T47D (cell line): ENCODE results near the gene CADM2.
"Not testable (repeated sequence)": the region's sequence is repeated elsewhere in the genome, so short reads cannot be mapped to it uniquely, and the experiment has no call there.

Experiments
- DNase-seq, 2 experiments: peaks; one replicate each; pipeline versions ENCODE4 v3.0.0 to v3.0.0-alpha.2; 2011 to 2012; ENCODE audit warnings: low read depth in 1 of 2, low spot score in 1 of 2
- JUND ChIP-seq: IDR thresholded peaks from 2 replicates; pipeline ENCODE4 v1.6.1; 2012; ENCODE audit warnings: low read depth
- in situ Hi-C: cut with HindIII; loops from 2 replicates; pipeline ENCODE4 v1.10.0; 2016; ENCODE audit warnings: low sequenced_read_pairs, low pct_unique_long_range_greater_than_20kb

Gene CADM2

DNA sequence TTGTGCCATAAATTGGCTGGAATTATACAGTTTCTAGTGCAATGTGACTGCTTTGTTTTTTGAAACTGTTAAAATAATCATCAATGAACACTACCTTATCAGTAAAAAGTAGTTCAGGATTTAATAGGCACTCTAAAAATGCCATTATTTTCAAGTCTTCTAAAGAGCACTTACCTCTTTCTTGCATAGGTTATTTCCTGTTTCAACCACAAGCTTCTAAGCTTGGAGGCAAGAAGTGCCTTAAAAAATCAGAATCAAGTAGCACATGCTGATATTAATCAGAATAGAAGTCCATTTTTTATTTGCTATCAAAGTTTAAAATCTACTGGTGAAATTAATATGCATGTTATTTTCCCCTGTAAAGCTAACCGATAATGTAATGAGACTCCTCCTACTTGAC is 991.6 kb downstream of the CADM2 start:
- TF ChIP-seq JUND, result no peak
- no peak for DNase-seq
- in situ Hi-C loops, result no loop called here

DNA sequence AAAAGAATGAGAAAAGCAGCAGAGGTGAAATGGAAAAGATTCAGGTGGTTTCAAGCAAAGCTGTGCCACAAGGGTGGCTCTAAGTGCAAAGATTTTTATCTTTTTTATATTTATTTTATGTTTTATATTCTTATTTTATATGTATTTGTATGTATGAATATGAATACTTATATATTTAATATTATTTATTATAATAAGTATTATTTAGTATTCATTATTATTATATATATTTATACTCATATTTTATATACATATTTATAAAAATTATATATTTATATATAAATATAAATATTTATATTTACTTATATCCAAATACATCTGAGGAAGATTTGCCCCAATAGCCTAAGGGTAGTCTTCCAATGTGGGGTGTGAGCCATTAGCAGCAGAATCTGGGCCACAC is 1002.0 kb downstream of the CADM2 start:
- in situ Hi-C loops, result no loop called here
- TF ChIP-seq JUND, result no peak
- no peak for DNase-seq

DNA sequence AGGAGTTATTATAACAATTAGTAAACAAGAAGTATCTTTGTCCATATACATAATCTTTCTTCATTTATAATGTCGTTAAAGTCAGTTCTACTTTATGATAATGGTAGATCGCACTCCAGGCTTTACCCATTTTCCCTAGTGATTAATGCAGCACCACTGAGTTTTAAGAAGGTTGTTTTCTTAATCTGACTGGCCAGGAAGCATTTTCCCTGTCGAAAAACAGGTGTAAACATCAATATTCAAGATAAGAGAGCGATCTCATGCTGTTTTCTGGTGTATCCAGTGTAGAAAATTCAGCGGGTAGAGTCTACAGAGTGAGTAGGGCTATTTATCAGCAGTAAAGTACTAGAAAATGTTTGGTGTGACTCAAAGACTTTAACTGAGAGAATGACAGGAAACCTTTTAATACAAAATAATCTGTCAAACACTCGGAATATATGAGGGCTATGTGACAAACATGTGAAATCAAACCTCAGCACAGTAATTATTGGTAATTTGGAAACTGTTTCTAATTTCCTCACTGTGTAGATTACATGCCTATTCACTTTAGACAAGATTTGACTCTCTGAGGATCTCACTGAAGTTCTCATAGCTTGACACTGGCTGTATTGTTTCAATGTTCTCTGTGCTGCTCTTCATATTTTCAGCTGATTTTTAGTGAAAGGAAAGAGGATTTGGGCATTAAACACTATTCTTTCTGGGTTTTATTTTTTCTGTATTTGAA is 1019.0 kb downstream of the CADM2 start:
- no peak for DNase-seq
- in situ Hi-C loops, result no loop called here
- no peak for TF ChIP-seq JUND

DNA sequence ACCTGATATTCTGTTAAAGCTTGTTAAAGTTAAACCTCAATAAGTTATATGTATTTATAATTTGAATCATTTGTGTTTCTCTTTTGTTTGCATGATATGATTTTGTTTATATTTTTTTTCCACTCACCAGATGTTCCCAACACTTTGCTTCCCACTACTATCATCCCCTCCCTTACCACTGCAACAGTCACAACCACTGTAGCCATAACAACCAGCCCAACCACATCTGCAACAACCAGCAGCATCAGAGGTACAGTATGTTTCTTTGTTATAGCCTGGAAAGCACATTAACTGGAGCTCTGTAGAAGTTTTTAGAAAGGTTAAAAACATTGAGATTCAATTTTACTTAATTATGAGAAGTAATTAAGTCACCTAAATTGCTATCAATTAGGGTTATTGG is 1020.2 kb downstream of the CADM2 start:
- DNase-seq, result no peak
- in situ Hi-C loops, result no loop called here
- TF ChIP-seq JUND, result no peak

DNA sequence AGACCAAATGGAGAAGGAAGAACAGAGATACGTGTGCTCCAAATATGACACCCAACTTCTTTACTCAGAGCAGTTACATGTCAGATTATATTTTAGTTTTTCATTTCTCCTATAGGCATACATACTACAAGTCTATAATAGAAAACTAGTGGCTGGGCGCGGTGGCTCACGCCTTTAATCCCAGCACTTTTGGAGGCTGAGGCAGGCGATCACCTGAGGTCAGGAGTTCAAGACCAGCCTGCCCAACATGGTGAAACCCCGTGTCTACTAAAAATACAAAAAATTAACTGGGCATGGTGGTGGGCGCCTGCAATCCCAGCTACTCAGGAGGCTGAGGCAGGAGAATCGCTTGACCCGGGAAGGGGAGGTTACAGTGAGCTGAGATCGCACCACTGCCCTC is 1030.8 kb downstream of the CADM2 start:
- DNase-seq, in situ Hi-C loops: not testable (repeated sequence)

DNA sequence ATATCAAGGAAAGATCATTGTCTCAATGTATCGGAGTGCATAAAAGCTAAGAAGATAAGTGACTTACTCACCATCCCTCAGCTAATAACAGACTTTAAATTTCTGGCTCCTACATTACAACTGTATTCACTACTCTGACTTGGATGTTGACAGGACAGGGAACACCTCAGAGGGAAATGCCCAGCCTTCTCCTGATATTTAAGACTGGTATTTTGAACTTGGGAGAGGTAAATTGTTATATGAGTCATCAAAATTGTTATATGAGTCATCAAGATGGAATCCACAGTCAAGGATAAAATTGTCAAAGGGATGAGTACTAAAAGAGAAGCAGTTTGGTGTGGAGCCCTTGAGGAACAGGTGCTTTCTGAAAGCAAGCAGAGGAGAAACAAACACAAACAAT is 1070.8 kb downstream of the CADM2 start:
- no peak for TF ChIP-seq JUND

DNA sequence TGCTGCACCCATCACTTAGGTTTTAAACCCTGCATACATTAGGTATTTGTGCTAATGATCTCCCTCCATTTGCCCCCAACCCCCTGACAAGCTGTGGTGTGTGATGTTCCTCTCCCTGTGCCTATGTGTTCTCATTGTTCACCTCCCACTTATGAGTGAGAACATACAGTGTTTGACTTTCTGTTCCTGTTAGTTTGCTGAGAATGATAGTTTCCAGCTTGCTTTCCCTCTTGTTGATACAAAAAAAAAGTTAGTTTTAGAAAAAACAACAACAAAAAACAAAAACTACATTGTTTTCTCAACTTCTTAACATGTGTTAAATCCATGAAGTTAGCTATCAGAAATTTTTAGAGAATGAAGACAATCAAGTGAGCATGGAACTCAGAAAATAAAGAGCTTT is 1079.1 kb downstream of the CADM2 start:
- in situ Hi-C loops, result no loop called here
- DNase-seq, result no peak
- TF ChIP-seq JUND, result no peak

More for the DNA sequence above, 1070.8 kb downstream of the CADM2 start:
- in situ Hi-C loops, result no loop called here
- DNase-seq, result peak in 1 of 2 experiments; percentile 23

DNA sequence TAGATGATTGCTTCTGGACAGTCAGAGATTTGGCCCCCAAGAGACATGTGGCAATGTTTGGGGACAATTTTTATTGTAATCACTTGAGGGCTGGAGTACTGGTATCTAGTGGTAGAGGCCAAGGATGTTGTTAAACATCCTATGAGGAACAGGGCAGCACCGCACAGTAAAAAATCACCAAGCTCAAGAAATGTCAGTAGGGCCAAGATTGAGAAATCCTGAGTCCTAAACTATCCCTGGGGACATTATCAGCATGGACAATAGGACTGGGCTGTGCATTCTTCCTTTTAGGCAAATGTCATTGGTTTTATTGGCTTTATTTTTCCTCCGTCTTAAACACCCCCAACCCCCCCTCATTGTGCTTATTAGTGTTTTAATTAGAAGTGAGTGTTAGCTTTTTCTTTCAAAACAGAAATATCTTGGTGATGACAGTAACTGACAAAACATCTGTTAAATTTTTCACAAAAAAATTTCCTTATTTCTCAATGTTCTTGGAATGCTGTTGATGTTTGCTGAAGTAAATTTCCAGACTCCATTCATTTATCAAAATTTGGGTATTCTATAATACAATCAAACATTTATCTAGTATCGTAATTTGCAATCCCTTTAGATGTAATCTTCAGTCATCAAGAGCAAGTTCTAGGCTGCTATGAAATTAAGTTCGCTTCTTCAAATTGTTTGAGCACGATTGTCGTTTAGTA is 1087.8 kb downstream of the CADM2 start:
- in situ Hi-C loops, result no loop called here
- no peak for TF ChIP-seq JUND
- no peak for DNase-seq

DNA sequence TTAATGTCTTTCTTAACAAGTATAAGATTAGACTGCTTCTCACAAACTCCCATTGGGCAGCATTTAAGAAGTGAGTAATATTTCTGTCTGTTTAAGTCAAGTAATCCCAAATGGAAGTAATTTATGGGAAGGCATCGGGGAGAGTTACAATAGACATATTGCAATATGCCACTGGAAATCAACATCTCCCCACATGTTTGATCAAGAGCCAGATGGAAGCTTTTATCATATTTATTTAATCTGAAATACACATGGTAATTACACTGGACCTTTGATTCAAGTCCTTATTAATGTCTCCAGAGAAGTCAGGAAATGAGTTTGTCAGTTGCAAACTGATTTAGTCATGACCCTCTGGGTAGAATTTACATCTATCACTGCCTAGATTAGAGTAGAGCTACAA is 1088.4 kb downstream of the CADM2 start:
- no peak for TF ChIP-seq JUND
- no peak for DNase-seq
- in situ Hi-C loops, result no loop called here

DNA sequence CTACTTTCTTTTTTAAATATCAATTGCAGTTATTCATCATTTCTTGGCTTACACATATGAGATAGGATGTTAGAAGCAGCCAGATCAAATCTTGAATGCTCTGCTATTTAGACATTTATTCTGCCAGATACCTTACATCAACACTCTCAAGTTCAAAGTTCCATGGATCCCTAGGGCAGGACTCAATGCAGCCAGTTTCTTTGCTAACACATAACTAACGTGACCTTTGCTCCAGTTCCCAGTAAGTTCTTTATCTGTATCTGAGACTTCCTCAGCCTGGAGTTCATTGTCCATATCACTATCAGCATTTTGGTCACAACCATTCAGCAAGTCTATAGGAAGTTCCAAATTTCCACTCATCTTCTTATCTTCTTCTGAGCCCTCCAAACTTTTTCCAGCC is 1092.3 kb downstream of the CADM2 start:
- TF ChIP-seq JUND, result no peak

DNA sequence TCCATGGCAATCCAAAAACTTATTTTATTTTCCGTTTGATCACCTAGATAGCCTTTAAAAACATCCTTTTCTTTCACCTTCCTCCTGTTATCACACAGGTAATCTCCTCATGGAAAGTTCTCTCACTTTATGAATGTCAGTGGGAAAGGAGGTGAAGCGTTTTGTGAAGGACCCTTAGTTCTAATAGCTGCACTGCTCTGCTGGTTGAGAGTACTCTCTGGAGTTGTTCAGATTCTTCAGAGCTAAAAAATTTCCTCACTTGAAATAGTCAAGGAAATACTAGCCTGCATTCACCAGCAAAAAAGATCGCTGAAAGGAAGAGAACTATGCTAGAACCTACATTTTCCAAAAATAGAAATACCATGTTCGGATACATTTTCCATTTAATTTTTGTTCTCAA is 1097.2 kb downstream of the CADM2 start:
- in situ Hi-C loops, result no loop called here
- no peak for TF ChIP-seq JUND
- no peak for DNase-seq

More for the DNA sequence above, 1092.3 kb downstream of the CADM2 start:
- DNase-seq, result no peak
- in situ Hi-C loops, result no loop called here

DNA sequence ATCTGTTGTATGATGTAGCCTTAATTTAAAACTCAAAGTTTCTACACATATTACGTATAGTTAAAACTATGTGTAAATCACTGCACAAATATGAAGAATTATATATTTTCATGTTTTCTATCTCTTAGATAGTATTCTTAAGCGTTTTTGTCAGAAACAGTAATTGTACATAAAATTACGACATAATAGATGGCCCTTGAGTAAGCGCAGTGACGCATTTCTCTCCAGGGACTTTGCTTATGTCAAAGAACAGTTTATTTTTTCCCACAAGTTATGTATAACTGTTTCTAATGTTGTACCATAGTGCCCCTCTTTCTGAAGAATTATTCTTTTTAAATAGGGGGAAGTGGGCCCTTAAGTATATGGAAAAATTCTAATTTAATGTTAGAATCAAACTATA is 1098.2 kb downstream of the CADM2 start:
- in situ Hi-C loops, result no loop called here
- no peak for TF ChIP-seq JUND

DNA sequence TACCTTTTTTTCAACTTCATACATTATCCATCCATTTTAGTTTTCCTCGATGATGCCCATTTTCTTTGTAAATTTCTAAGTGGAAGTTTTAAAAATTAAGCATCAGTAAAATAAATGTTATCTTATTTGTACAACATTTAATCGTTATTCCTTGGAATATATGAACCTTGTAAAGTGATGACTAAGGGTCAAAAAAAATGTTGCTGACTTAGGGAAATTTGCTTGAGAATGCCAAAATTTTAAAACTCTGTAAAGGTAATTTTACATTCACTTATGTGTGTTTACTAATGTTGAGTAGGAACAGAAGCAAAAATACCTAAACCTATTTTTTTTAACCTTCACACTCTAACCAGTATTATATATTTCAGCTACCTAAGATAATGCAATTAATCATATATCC is 1115.0 kb downstream of the CADM2 start:
- no peak for TF ChIP-seq JUND
- in situ Hi-C loops, result no loop called here
- DNase-seq, result no peak

More for the DNA sequence above, 1098.2 kb downstream of the CADM2 start:
- DNase-seq, result no peak

DNA sequence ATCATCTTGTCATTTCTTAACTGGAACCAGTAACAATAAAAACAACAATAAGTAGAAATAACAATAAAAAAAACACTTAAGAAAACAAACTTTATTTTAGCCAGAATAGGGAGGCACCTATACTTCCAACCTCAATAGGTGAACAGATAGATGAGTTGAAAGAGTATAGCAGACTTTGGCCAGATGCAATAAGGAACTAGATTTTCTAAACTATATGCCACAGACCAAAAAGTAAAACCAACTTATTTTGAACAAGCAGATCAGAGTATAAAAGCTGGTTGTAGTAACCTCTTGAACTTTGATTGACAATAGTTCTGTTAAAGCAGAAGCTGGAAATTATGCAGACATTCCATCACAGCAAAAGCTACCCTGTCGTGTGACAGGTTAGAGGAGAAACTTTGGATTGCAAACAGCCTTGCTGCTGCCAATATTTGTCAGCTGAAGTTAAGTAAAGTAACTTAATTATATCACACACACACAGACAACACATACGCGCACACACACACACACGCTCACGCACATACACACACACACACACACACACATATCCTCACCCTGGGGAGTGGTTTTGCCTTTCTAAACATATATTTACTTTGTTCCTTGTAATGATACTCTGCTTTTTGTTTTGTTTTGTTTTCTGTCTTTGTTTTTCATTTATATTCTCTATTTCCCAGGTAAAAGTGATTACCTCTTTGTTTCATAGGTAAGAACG is 1128.5 kb downstream of the CADM2 start:
- no peak for TF ChIP-seq JUND
- in situ Hi-C loops, result no loop called here
- peak in 1 of 2 experiments; percentile 7 for DNase-seq
